ENCODE data around the gene SPPL2A.

DNA sequence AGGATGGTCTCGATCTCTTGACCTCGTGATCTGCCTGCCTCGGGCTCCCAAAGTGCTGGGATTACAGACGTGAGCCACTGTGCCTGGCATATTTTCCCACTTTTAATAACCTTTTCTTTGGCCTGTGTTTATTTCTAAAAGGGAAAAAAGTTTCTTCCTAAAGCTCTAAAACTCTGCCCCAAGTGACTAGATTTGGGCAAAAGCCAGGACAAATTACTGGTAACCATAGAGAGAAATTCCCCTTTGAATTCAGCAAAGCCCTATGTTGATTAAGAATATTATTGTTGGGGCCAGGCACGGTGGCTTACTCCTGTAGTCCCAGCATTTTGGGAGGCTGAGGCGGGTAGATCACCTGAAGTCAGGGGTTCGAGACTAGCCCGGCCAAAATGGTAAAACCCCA, 67.4 kb downstream of the SPPL2A start:
- TF ChIP-seq, protein P1, sequence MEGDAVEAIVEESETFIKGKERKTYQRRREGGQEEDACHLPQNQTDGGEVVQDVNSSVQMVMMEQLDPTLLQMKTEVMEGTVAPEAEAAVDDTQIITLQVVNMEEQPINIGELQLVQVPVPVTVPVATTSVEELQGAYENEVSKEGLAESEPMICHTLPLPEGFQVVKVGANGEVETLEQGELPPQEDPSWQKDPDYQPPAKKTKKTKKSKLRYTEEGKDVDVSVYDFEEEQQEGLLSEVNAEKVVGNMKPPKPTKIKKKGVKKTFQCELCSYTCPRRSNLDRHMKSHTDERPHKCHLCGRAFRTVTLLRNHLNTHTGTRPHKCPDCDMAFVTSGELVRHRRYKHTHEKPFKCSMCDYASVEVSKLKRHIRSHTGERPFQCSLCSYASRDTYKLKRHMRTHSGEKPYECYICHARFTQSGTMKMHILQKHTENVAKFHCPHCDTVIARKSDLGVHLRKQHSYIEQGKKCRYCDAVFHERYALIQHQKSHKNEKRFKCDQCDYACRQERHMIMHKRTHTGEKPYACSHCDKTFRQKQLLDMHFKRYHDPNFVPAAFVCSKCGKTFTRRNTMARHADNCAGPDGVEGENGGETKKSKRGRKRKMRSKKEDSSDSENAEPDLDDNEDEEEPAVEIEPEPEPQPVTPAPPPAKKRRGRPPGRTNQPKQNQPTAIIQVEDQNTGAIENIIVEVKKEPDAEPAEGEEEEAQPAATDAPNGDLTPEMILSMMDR (conservative IDR thresholded peaks at IDR 0.05; ENCODE audit: low read length), result no peak
- no peak for TF ChIP-seq EZH2phosphoT487 (IDR thresholded peaks at IDR 0.05; ENCODE audit: borderline replicate concordance)
